ENCODE results near the gene LDLRAD1.

LDLRAD1 gene

GRCh38 chr1:54017979-54018378, at the start of gene LDLRAD1:
Gene LDLRAD1, minus strand, starts transcription at chr1:54018186. Its CDS starts 74 bp downstream, at chr1:54018112.
- peak within 1 kb of the TSS; percentile 91 for H3K27ac ChIP-seq
- no peak for TF ChIP-seq CTCF (conservative IDR thresholded peaks at IDR 0.05)

GRCh38 chr1:54064299-54064698, 46.3 kb upstream of the LDLRAD1 start:
- no peak overlapping the region for H3K27ac ChIP-seq
- TF ChIP-seq CTCF (conservative IDR thresholded peaks at IDR 0.05) = no peak

GRCh38 chr1:54054438-54054749, 36.4 kb upstream of the LDLRAD1 start:
- TF ChIP-seq CTCF (conservative IDR thresholded peaks at IDR 0.05) = no peak
- H3K27ac ChIP-seq = peak overlapping the region; percentile 92

- TF ChIP-seq CTCF (conservative IDR thresholded peaks at IDR 0.05) = no peak
- H3K27ac ChIP-seq = peak overlapping the region; percentile 92
Observed at GRCh38 chr1:54053745-54054437, 35.9 kb upstream of the LDLRAD1 start.

GRCh38 chr1:54052934-54053744, 35.2 kb upstream of the LDLRAD1 start, which contains the start of the genes TCEANC2 and TMEM59:
Gene TCEANC2, plus strand, starts transcription at chr1:54053608. Its CDS starts 815 bp downstream, at chr1:54054423.
Gene TMEM59, minus strand, starts transcription at chr1:54053204. Its CDS starts 16 bp downstream, at chr1:54053188.
- H3K27ac ChIP-seq = peak within 1 kb of the TSS; percentile 92
- TF ChIP-seq CTCF (conservative IDR thresholded peaks at IDR 0.05) = no peak

GRCh38 chr1:54052431-54052933, 34.5 kb upstream of the LDLRAD1 start:
- no peak for TF ChIP-seq CTCF (conservative IDR thresholded peaks at IDR 0.05)
- peak overlapping the region; percentile 92 for H3K27ac ChIP-seq

GRCh38 chr1:54051933-54052430, 34.0 kb upstream of the LDLRAD1 start:
- no peak for TF ChIP-seq CTCF (conservative IDR thresholded peaks at IDR 0.05)
- H3K27ac ChIP-seq = peak overlapping the region; percentile 92

- H3K27ac ChIP-seq = peak overlapping the region; percentile 92; the same call in 1 of the 2 replicates
Observed at GRCh38 chr1:54050435-54050834, 32.4 kb upstream of the LDLRAD1 start.

Measured in VCaP (cell line).